ENCODE results near the gene ADTRP. TPM values are rescaled to one million over a fixed set of nuclear protein-coding genes. Genes with fewer than 3 reads are reported as not detected.

The ADTRP gene
- total RNA-seq, 2 donors from 2014 or later, result 33.5 to 75.2 TPM

DNA sequence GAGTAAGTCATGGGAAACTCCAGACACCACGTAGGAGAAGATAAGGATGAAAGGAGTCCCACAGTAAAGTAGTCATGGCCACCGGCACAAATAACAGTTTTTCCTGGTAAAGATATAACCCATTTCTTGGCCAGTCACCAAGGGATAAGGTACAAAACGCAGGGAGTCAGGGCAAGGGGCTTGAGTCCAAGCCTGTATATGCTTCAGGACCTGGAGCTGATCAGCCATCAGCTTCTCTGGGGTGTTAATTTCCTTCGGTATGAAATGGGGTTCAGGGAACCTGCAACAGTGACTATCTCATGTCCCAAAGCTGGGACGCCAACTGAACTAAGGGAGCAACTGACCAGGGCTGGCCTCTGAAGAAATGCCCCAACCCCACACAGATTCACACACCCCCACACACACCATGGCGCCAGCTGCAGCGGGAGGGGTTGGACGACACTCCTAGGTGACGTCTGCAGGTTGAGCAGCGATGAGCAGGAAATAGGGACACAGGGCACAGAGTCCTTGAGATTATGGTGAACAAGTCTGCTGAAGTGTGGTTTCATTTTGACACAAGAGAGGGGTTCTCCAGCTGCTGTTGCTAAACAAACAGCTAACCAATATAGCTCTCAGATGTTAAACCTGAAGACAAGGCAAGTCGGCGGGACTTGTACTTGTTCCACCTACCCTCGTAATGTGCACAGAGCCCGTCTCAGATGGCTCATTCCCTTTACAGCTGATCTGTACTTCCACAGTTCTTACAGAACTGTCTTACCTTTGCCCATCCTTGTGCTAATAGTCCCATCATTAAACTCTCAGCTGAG is 7.4 kb upstream of the ADTRP start:
- ATAC-seq (peak; percentile 85 to 92), DNase-seq (ENCODE audit: low spot score in 2 of 2) (peak in 1 of 2 donors; percentile 54)
- Mint-ChIP-seq H3K27ac (peak overlapping the region in 1 of 2 donors; percentile 25), H3K36me3 (peaks cover 0 to 18% of the 10 kb centered on the region in 2 donors), H3K9me3 (peaks cover 0 to 12% of the 10 kb centered on the region in 2 donors)

- ATAC-seq (peak; percentile 74 to 80), DNase-seq (ENCODE audit: low spot score in 2 of 2) (peak in 1 of 2 donors; percentile 33)
- H3K9me3 Mint-ChIP-seq, result peaks cover 0 to 12% of the 10 kb centered on the region in 2 donors
- H3K27ac Mint-ChIP-seq, result peak overlapping the region in 1 of 2 donors; percentile 25
- peaks cover 0 to 18% of the 10 kb centered on the region in 2 donors for H3K36me3 Mint-ChIP-seq
These were observed 6.8 kb upstream of the ADTRP start for GRCh38 chr6:11785415-11785773.

- ATAC-seq (no peak), DNase-seq (ENCODE audit: low spot score in 2 of 2) (no peak)
- no peak overlapping the region for H3K27ac Mint-ChIP-seq
- peaks cover 0 to 18% of the 10 kb centered on the region in 2 donors for H3K36me3 Mint-ChIP-seq
- peaks cover 0 to 12% of the 10 kb centered on the region in 2 donors for H3K9me3 Mint-ChIP-seq
These were observed 5.7 kb upstream of the ADTRP start for GRCh38 chr6:11784341-11784740.

- ATAC-seq (no peak), DNase-seq (ENCODE audit: low spot score in 2 of 2) (no peak)
- Mint-ChIP-seq H3K9me3 (peaks cover 0 to 12% of the 10 kb centered on the region in 2 donors), H3K27ac (no peak overlapping the region), H3K36me3 (peaks cover 0 to 18% of the 10 kb centered on the region in 2 donors)
These were observed 5.0 kb upstream of the ADTRP start for GRCh38 chr6:11783524-11784064.

GRCh38 chr6:11782524-11782923 is 3.9 kb upstream of the ADTRP start:
- no peak for DNase-seq (ENCODE audit: low spot score in 2 of 2)
- Mint-ChIP-seq H3K36me3 (peaks cover 0 to 18% of the 10 kb centered on the region in 2 donors), H3K27ac (no peak overlapping the region), H3K9me3 (peaks cover 0 to 12% of the 10 kb centered on the region in 2 donors)
- no peak for ATAC-seq

DNA sequence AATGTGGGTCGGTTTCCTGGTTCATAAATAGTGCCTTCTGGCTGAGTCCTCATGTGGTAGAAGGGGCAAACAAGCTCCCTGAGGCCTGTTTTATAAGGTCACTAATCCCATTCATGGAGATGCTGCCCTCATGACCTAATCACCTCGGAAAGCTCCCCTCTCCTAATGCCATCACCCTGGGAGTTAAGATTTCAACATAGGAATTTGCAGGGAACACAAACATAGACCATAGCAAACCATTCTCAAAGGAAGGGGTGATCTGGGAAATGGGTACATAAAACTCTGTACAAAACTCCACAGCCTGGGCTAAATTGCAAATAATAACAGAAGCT is 1.5 kb upstream of the ADTRP start:
- Mint-ChIP-seq H3K9me3 (peaks cover 0 to 19% of the 10 kb centered on the region in 2 donors), H3K36me3 (peaks cover 0 to 18% of the 10 kb centered on the region in 2 donors), H3K27ac (no peak overlapping the region)
- DNase-seq (ENCODE audit: low spot score in 2 of 2), result no peak
- ATAC-seq, result no peak

- H3K36me3 Mint-ChIP-seq, result peaks cover 0 to 18% of the 10 kb centered on the region in 2 donors
- DNase-seq (ENCODE audit: low spot score in 2 of 2), result no peak
These were observed 910 bp upstream of the ADTRP start for GRCh38 chr6:11779329-11780096.

DNA sequence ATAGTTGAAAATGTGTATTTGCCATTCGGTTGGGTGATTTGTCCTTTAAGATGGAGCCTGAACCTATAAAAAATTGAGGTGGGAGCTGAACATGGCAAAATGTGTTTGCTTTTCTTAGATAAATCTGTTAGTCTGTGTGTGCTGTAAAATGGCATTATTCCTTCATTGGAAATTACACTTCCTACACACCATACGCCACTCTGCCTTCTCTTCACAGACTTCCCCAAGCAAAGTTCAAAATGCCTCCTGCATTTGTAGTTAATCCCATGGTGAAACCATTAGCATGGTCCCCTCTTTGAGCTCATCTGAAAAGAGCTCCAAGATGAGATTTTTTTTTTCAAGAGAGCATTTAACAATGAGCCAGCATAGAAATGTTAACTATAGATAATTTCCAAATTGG is 567 bp downstream of the ADTRP start:
- Mint-ChIP-seq H3K9me3 (peaks cover 0 to 10% of the 10 kb centered on the region in 2 donors), H3K27ac (no peak overlapping the region), H3K36me3 (peaks cover 0 to 9% of the 10 kb centered on the region in 2 donors)
- ATAC-seq (no peak), DNase-seq (ENCODE audit: low spot score in 2 of 2) (no peak)

More at GRCh38 chr6:11779329-11780096, 910 bp upstream of the ADTRP start:
- ATAC-seq, result no peak
- no peak overlapping the region for H3K27ac Mint-ChIP-seq
- peaks cover 0 to 19% of the 10 kb centered on the region in 2 donors for H3K9me3 Mint-ChIP-seq

DNA sequence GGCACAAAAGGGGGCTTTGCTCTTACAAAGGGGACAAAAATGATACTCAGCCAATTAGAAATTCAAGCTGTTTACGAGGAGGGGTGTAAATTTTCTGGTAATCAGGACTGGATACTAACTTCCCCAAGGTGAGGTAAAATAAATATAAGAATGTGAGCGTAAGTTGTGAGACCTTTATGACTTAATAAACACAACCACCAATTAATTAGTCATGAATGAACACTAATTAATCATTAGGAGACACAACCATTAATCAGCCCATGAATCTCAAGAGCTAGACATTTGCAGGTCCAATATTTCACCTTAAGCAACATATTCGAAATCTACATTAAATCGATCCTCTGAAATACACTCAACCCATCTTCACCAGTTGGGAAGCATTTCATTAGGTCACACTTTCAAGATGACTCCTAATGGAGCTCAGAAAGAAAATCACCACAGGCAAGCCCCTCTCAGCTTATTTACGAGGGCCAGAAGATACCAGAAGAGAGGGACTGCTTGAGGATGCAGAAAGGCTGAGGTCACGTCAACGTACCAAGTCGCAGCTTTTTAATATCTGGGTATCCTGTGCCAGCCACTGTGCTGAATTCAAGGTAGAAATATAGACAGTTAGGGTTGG is 2.7 kb downstream of the ADTRP start:
- H3K27ac Mint-ChIP-seq, result no peak overlapping the region
- peaks cover 0 to 7% of the 10 kb centered on the region in 2 donors for H3K9me3 Mint-ChIP-seq
- ATAC-seq (no peak), DNase-seq (ENCODE audit: low spot score in 2 of 2) (no peak)
- H3K36me3 Mint-ChIP-seq, result no peaks in the 10 kb centered on the region

DNA sequence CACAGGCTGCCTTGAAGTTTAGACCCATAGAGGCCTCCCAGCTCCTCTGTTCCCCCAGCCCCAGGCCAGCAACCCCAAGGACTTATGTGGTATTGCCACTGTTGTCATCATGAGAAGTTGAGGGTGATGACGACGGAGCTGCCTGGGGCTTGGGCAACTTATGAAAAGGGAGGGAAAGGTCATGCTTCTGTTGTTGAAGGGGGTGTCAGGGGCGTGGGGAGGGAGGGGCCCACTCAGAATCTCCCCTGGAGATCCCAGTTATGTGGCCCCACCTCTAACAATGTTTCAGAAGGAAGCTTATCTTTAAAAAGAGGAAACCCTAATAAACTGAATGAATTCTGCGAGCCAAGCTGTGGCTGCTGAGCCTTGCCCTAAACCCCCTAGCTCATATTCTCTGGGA is 4.2 kb downstream of the ADTRP start:
- H3K36me3 Mint-ChIP-seq, result no peaks in the 10 kb centered on the region
- no peak overlapping the region for H3K27ac Mint-ChIP-seq
- ATAC-seq (no peak), DNase-seq (ENCODE audit: low spot score in 2 of 2) (no peak)
- peaks cover 0 to 7% of the 10 kb centered on the region in 2 donors for H3K9me3 Mint-ChIP-seq

DNA sequence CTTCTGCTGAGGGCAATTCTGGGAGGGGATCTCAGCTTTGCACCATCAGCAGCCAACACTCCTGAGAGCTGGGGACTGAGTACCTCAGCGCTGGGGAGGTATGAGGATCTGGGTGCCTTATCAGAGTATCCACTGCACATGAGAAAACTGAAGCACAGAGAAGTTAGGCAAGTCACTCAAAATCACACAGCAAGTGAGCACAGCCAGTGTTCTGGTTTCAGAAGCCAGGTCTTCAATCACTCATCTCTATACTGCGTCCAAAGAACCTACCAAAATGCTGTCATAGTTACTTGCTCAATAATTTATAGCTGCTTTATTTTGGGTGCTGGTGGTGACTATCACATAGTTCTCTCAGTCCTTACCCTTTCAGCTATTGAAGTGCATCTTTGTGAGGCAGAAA is 5.0 kb downstream of the ADTRP start:
- Mint-ChIP-seq H3K27ac (no peak overlapping the region), H3K9me3 (peaks cover 0 to 10% of the 10 kb centered on the region in 2 donors), H3K36me3 (peaks cover 0 to 2% of the 10 kb centered on the region in 2 donors)
- no peak for DNase-seq (ENCODE audit: low spot score in 2 of 2)
- ATAC-seq, result no peak

GRCh38 chr6:11773013-11773412 is 5.6 kb downstream of the ADTRP start:
- H3K27ac Mint-ChIP-seq, result no peak overlapping the region
- H3K9me3 Mint-ChIP-seq, result peaks cover 0 to 16% of the 10 kb centered on the region in 2 donors
- peaks cover 0 to 7% of the 10 kb centered on the region in 2 donors for H3K36me3 Mint-ChIP-seq
- DNase-seq (ENCODE audit: low spot score in 2 of 2), result no peak
- ATAC-seq, result no peak

DNA sequence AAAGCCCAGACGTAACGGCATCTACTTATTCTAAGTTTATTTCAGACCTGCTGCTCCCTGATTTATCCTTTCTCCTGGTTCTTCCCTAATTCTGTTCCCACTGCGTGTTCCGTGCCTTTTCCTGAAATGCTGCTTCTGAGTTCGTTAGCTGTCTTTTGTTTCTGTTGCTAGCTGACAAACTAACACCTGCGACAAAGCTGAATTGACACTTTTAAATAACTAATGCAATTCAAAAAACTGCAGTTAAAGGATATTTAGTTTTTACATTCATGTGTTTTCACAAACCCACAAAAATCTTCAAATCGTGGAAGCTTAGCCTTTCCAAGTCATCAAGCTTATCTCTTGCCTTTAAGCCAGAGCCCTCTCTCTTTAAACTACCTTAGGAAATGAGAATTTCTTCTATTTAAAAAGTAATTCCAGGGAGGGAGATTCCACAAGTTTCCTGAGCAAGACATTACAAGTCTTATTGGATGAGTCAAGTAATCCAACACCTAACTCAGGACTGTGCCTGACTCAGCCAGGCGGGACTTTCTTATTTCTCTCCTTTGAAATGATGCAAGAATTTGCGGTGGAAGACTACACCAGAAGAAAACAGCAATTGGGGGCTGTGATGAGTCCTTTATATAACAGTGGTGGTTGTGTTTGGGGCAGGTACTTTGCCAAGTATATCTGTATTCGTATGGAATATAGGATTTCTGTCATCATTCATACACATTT is 6.3 kb downstream of the ADTRP start:
- peaks cover 0 to 7% of the 10 kb centered on the region in 2 donors for H3K36me3 Mint-ChIP-seq
- ATAC-seq (peak; percentile 56 to 69), DNase-seq (ENCODE audit: low spot score in 2 of 2) (no peak)
- peak overlapping the region in 1 of 2 donors; percentile 2 for H3K27ac Mint-ChIP-seq
- H3K9me3 Mint-ChIP-seq, result peaks cover 0 to 17% of the 10 kb centered on the region in 2 donors

- ATAC-seq (peak in 1 of 2 donors; percentile 28), DNase-seq (ENCODE audit: low spot score in 2 of 2) (no peak)
These were observed 7.0 kb downstream of the ADTRP start for GRCh38 chr6:11771473-11772048.

GRCh38 chr6:11770546-11771466 is 7.8 kb downstream of the ADTRP start:
- peaks cover 0 to 13% of the 10 kb centered on the region in 2 donors for H3K9me3 Mint-ChIP-seq
- no peak for DNase-seq (ENCODE audit: low spot score in 2 of 2)
- peak overlapping the region in 1 of 2 donors; percentile 40 for H3K27ac Mint-ChIP-seq
- no peak for ATAC-seq
- H3K36me3 Mint-ChIP-seq, result peaks cover 0 to 7% of the 10 kb centered on the region in 2 donors

More at GRCh38 chr6:11771473-11772048, 7.0 kb downstream of the ADTRP start:
- H3K27ac Mint-ChIP-seq, result no peak overlapping the region
- H3K9me3 Mint-ChIP-seq, result peaks cover 0 to 17% of the 10 kb centered on the region in 2 donors
- peaks cover 0 to 7% of the 10 kb centered on the region in 2 donors for H3K36me3 Mint-ChIP-seq

All from activated naive CD4-positive, alpha-beta T cell treated with anti-CD3 and anti-CD28 coated beads, Interleukin-2, amount 50 U/mL, for 72 hours (primary cell).